WI38 (cell line): ENCODE measurements around the gene SFT2D1.
"Not testable (repeated sequence)": the region's sequence is repeated elsewhere in the genome, so short reads cannot be mapped to it uniquely, and the experiment has no call there.

ENCODE experiments used
- H3K4me3 ChIP-seq: 2 replicates; pipeline ENCODE4 v1.5.1; 2011; ENCODE audit warnings: low read depth, mild to moderate bottlenecking, control low read depth, low read length
- CTCF ChIP-seq: IDR thresholded peaks from 2 replicates; pipeline ENCODE4 v1.5.1; 2012; ENCODE audit warnings: low read depth, mild to moderate bottlenecking, control low read depth, low read length

SFT2D1 gene

GRCh38 chr6:166352923-166353322, 10.6 kb upstream of the SFT2D1 start:
- no peak overlapping the region for H3K4me3 ChIP-seq
- TF ChIP-seq CTCF = no peak

- no peak for TF ChIP-seq CTCF
- H3K4me3 ChIP-seq = no peak overlapping the region
Observed at GRCh38 chr6:166351715-166352285, 9.5 kb upstream of the SFT2D1 start.

- no peak overlapping the region for H3K4me3 ChIP-seq
- no peak for TF ChIP-seq CTCF
Observed at GRCh38 chr6:166348305-166348949, 6.1 kb upstream of the SFT2D1 start.

- no peak overlapping the region for H3K4me3 ChIP-seq
- TF ChIP-seq CTCF = no peak
Observed at GRCh38 chr6:166346965-166347364, 4.6 kb upstream of the SFT2D1 start.

GRCh38 chr6:166346449-166346848, 4.1 kb upstream of the SFT2D1 start:
- no peak for TF ChIP-seq CTCF
- H3K4me3 ChIP-seq = no peak overlapping the region

GRCh38 chr6:166345672-166346071, 3.3 kb upstream of the SFT2D1 start:
- not testable (repeated sequence) for H3K4me3 ChIP-seq

- H3K4me3 ChIP-seq = not testable (repeated sequence)
Observed at GRCh38 chr6:166344921-166345320, 2.6 kb upstream of the SFT2D1 start.

GRCh38 chr6:166344240-166344639, 1.9 kb upstream of the SFT2D1 start:
- TF ChIP-seq CTCF = no peak
- no peak overlapping the region for H3K4me3 ChIP-seq
